BLaER1 treated with 17β-estradiol and CSF1 and Interleukin-3, amounts not matched to agents 10 nM and 100 nM (cell line): Measurements from ENCODE around the gene GABRR1.

Source experiments
- H3K27ac ChIP-seq, 11 experiments: shearing (Covaris generic); formaldehyde crosslinking; 2 replicates each; pipeline ENCODE4 v1.8.1; 2022
- H3K27me3 ChIP-seq, 11 experiments: shearing (Covaris generic); formaldehyde crosslinking; 2 replicates each; pipeline ENCODE4 v1.8.1; 2022
- H3K36me3 ChIP-seq, 11 experiments: shearing (Covaris generic); formaldehyde crosslinking; 2 replicates each; pipeline ENCODE4 v1.8.1; 2022
- H3K4me1 ChIP-seq, 10 experiments: shearing (Covaris generic); formaldehyde crosslinking; 2 replicates each; pipeline ENCODE4 v1.8.1; 2022
- H3K4me2 ChIP-seq, 11 experiments: shearing (Covaris generic); formaldehyde crosslinking; 2 replicates each; pipeline ENCODE4 v1.8.1; 2022
- H3K4me3 ChIP-seq, 10 experiments: shearing (Covaris generic); formaldehyde crosslinking; 2 replicates each; pipeline ENCODE4 v1.8.1; 2022
- H3K9ac ChIP-seq, 11 experiments: shearing (Covaris generic); formaldehyde crosslinking; 2 replicates each; pipeline ENCODE4 v1.8.1; 2022
- H3K9me3 ChIP-seq, 11 experiments: shearing (Covaris generic); formaldehyde crosslinking; replicated peaks in 1 of 11; 2 replicates each; pipeline ENCODE4 v1.8.1; 2022
- H4K20me1 ChIP-seq, 11 experiments: shearing (Covaris generic); formaldehyde crosslinking; 2 replicates each; pipeline ENCODE4 v1.8.1; 2022
- Cebpa-rat ChIP-seq, 11 experiments: shearing (Covaris generic); IDR thresholded peaks; 2 replicates each; pipeline ENCODE4 v1.8.1; 2022

The GABRR1 gene

GRCh38 chr6:89217299-89217910 lies at the start of gene GABRR1:
TSS of gene GABRR1 (minus strand) at chr6:89217358. CDS start at chr6:89217322, 36 bp downstream.
- no peak for TF ChIP-seq Cebpa-rat (IDR thresholded peaks at IDR 0.05)
- H3K4me2 ChIP-seq = no peak within 1 kb of the TSS
- H3K27ac ChIP-seq = peak within 1 kb of the TSS in 2 of 11 experiments; percentile 8 to 32; a peak in 1 of 22 replicates
- no peak within 1 kb of the TSS for H3K4me3 ChIP-seq
- H3K9ac ChIP-seq = no peak within 1 kb of the TSS
- no peaks in the 10 kb centered on the region for H3K27me3 ChIP-seq
- H4K20me1 ChIP-seq = no peaks in the 10 kb centered on the region
- H3K4me1 ChIP-seq = peaks cover 0 to 3% (median 0%) of the 10 kb centered on the region in 10 experiments; a peak in 4 of 20 replicates
- no peaks in the 10 kb centered on the region for H3K9me3 ChIP-seq
- no peaks in the 10 kb centered on the region for H3K36me3 ChIP-seq

- H3K9me3 ChIP-seq = no peaks in the 10 kb centered on the region
- no peaks in the 10 kb centered on the region for H3K36me3 ChIP-seq
- H3K4me1 ChIP-seq = peaks cover 9 to 17% (median 15%) of the 10 kb centered on the region in 10 experiments; a peak in 18 of 20 replicates
- H3K27me3 ChIP-seq = no peaks in the 10 kb centered on the region
- no peaks in the 10 kb centered on the region for H4K20me1 ChIP-seq
- no peak overlapping the region for H3K4me2 ChIP-seq
- no peak overlapping the region for H3K27ac ChIP-seq
- no peak overlapping the region for H3K9ac ChIP-seq
- H3K4me3 ChIP-seq = no peak overlapping the region
- TF ChIP-seq Cebpa-rat (IDR thresholded peaks at IDR 0.05) = no peak
These were observed 47.1 kb upstream of the GABRR1 start for GRCh38 chr6:89264296-89264695.

GRCh38 chr6:89260832-89261231 lies 43.7 kb upstream of the GABRR1 start:
- no peak for TF ChIP-seq Cebpa-rat (IDR thresholded peaks at IDR 0.05)
- Histone ChIP-seq H3K36me3 (no peaks in the 10 kb centered on the region), H3K27ac (no peak overlapping the region), H3K9me3 (no peaks in the 10 kb centered on the region), H4K20me1 (no peaks in the 10 kb centered on the region), H3K4me1 (peaks cover 12 to 20% (median 15%) of the 10 kb centered on the region in 10 experiments; a peak in 18 of 20 replicates), H3K9ac (no peak overlapping the region), H3K27me3 (no peaks in the 10 kb centered on the region), H3K4me3 (no peak overlapping the region), H3K4me2 (peak overlapping the region; percentile 24 to 60 (median 41); a peak in 18 of 22 replicates)

GRCh38 chr6:89260310-89260709 lies 43.2 kb upstream of the GABRR1 start:
- Histone ChIP-seq H3K4me1 (peaks cover 12 to 20% (median 15%) of the 10 kb centered on the region in 10 experiments; a peak in 18 of 20 replicates), H3K9ac (no peak overlapping the region), H3K27ac (no peak overlapping the region), H3K27me3 (no peaks in the 10 kb centered on the region), H3K4me2 (peak overlapping the region; percentile 24 to 60 (median 41); a peak in 17 of 22 replicates), H3K9me3 (no peaks in the 10 kb centered on the region), H4K20me1 (no peaks in the 10 kb centered on the region), H3K36me3 (no peaks in the 10 kb centered on the region), H3K4me3 (no peak overlapping the region)
- no peak for TF ChIP-seq Cebpa-rat (IDR thresholded peaks at IDR 0.05)

GRCh38 chr6:89258912-89259311 lies 41.8 kb upstream of the GABRR1 start:
- H3K4me2 ChIP-seq = peak overlapping the region in 1 of 11 experiments; percentile 9; a peak in 1 of 22 replicates
- H3K27me3 ChIP-seq = no peaks in the 10 kb centered on the region
- H3K27ac ChIP-seq = no peak overlapping the region
- H4K20me1 ChIP-seq = no peaks in the 10 kb centered on the region
- no peak overlapping the region for H3K9ac ChIP-seq
- H3K36me3 ChIP-seq = no peaks in the 10 kb centered on the region
- H3K4me1 ChIP-seq = peaks cover 12 to 22% (median 18%) of the 10 kb centered on the region in 10 experiments; a peak in 18 of 20 replicates
- no peak overlapping the region for H3K4me3 ChIP-seq
- no peak for TF ChIP-seq Cebpa-rat (IDR thresholded peaks at IDR 0.05)
- no peaks in the 10 kb centered on the region for H3K9me3 ChIP-seq

- Histone ChIP-seq H3K4me2 (no peak overlapping the region), H3K4me3 (no peak overlapping the region), H3K27me3 (no peaks in the 10 kb centered on the region), H3K9me3 (no peaks in the 10 kb centered on the region), H3K27ac (no peak overlapping the region), H4K20me1 (no peaks in the 10 kb centered on the region), H3K4me1 (peaks cover 12 to 22% (median 18%) of the 10 kb centered on the region in 10 experiments; a peak in 18 of 20 replicates), H3K36me3 (no peaks in the 10 kb centered on the region), H3K9ac (no peak overlapping the region)
- TF ChIP-seq Cebpa-rat (IDR thresholded peaks at IDR 0.05) = no peak
These were observed 40.6 kb upstream of the GABRR1 start for GRCh38 chr6:89257781-89258180.

GRCh38 chr6:89257346-89257745 lies 40.2 kb upstream of the GABRR1 start:
- H3K27ac ChIP-seq = no peak overlapping the region
- peaks cover 12 to 22% (median 18%) of the 10 kb centered on the region in 10 experiments; a peak in 18 of 20 replicates for H3K4me1 ChIP-seq
- TF ChIP-seq Cebpa-rat (IDR thresholded peaks at IDR 0.05) = no peak
- H3K4me2 ChIP-seq = no peak overlapping the region
- no peak overlapping the region for H3K4me3 ChIP-seq
- no peaks in the 10 kb centered on the region for H3K36me3 ChIP-seq
- H3K9me3 ChIP-seq = no peaks in the 10 kb centered on the region
- no peak overlapping the region for H3K9ac ChIP-seq
- no peaks in the 10 kb centered on the region for H4K20me1 ChIP-seq
- H3K27me3 ChIP-seq = no peaks in the 10 kb centered on the region

GRCh38 chr6:89255417-89255816 lies 38.3 kb upstream of the GABRR1 start:
- no peaks in the 10 kb centered on the region for H4K20me1 ChIP-seq
- no peaks in the 10 kb centered on the region for H3K27me3 ChIP-seq
- H3K36me3 ChIP-seq = no peaks in the 10 kb centered on the region
- TF ChIP-seq Cebpa-rat (IDR thresholded peaks at IDR 0.05) = no peak
- H3K4me2 ChIP-seq = no peak overlapping the region
- H3K9ac ChIP-seq = no peak overlapping the region
- no peak overlapping the region for H3K27ac ChIP-seq
- H3K4me1 ChIP-seq = peaks cover 2 to 13% (median 8%) of the 10 kb centered on the region in 10 experiments; a peak in 18 of 20 replicates
- H3K4me3 ChIP-seq = no peak overlapping the region
- no peaks in the 10 kb centered on the region for H3K9me3 ChIP-seq

GRCh38 chr6:89254569-89254968 lies 37.4 kb upstream of the GABRR1 start:
- Histone ChIP-seq H3K4me2 (no peak overlapping the region), H3K27me3 (no peaks in the 10 kb centered on the region), H3K4me3 (no peak overlapping the region), H3K27ac (no peak overlapping the region), H3K9me3 (no peaks in the 10 kb centered on the region), H3K9ac (no peak overlapping the region), H3K4me1 (peaks cover 0 to 7% (median 3%) of the 10 kb centered on the region in 10 experiments; a peak in 3 of 20 replicates), H4K20me1 (no peaks in the 10 kb centered on the region), H3K36me3 (no peaks in the 10 kb centered on the region)
- TF ChIP-seq Cebpa-rat (IDR thresholded peaks at IDR 0.05) = no peak

GRCh38 chr6:89252907-89253306 lies 35.7 kb upstream of the GABRR1 start:
- Histone ChIP-seq H3K27me3 (no peaks in the 10 kb centered on the region), H3K9me3 (no peaks in the 10 kb centered on the region), H3K4me1 (peaks cover 0 to 7% (median 0%) of the 10 kb centered on the region in 10 experiments; a peak in 1 of 20 replicates), H3K4me3 (no peak overlapping the region), H3K27ac (no peak overlapping the region), H3K9ac (no peak overlapping the region), H3K4me2 (no peak overlapping the region), H4K20me1 (no peaks in the 10 kb centered on the region), H3K36me3 (no peaks in the 10 kb centered on the region)
- no peak for TF ChIP-seq Cebpa-rat (IDR thresholded peaks at IDR 0.05)
